ENCODE data around the gene TARBP1. TPM values are rescaled to one million over a fixed set of nuclear protein-coding genes. Genes with fewer than 3 reads are reported as not detected.

Gene TARBP1
- total RNA-seq, 1 donor from 2014 or later, result 17.8 TPM

GRCh38 chr1:234479866-234480265 lies 887 bp upstream of the TARBP1 start:
- Mint-ChIP-seq H3K4me3 (ENCODE audit: unreplicated experiment) (peak overlapping the region; percentile 77), H3K27me3 (ENCODE audit: low read depth, unreplicated experiment) (peaks cover 13% of the 10 kb centered on the region), H3K27ac (ENCODE audit: unreplicated experiment) (no peak overlapping the region), H3K9me3 (ENCODE audit: unreplicated experiment) (no peaks in the 10 kb centered on the region), H3K4me1 (ENCODE audit: low read depth, unreplicated experiment) (peaks cover 5% of the 10 kb centered on the region), H3K36me3 (ENCODE audit: low read depth, unreplicated experiment) (no peaks in the 10 kb centered on the region)
- Histone ChIP-seq H3K4me1 (ENCODE audit: insufficient read depth, low read length) (peaks cover 5% of the 10 kb centered on the region), H3K27me3 (ENCODE audit: insufficient read depth, low read length) (no peaks in the 10 kb centered on the region), H3K9me3 (ENCODE audit: insufficient read depth, low read depth, low read length) (no peaks in the 10 kb centered on the region), H4K20me1 (ENCODE audit: insufficient read depth, low read length) (peaks cover 22% of the 10 kb centered on the region), H3K27ac (ENCODE audit: low read depth, low read length) (no peak overlapping the region), H2AFZ (ENCODE audit: low read depth, low read length) (no peak overlapping the region), H3K4me2 (ENCODE audit: low read length) (no peak overlapping the region), H3K9ac (ENCODE audit: low read length) (no peak overlapping the region), H3K36me3 (ENCODE audit: insufficient read depth, low read length) (no peaks in the 10 kb centered on the region), H3K79me2 (ENCODE audit: insufficient read depth, low read length) (peaks cover 22% of the 10 kb centered on the region), H3K4me3 (ENCODE audit: insufficient read depth, low read depth, low read length) (no peak overlapping the region)
- no peak for TF ChIP-seq EZH2 (IDR thresholded peaks at IDR 0.05; ENCODE audit: insufficient read depth, low read length)
- TF ChIP-seq, protein P1, sequence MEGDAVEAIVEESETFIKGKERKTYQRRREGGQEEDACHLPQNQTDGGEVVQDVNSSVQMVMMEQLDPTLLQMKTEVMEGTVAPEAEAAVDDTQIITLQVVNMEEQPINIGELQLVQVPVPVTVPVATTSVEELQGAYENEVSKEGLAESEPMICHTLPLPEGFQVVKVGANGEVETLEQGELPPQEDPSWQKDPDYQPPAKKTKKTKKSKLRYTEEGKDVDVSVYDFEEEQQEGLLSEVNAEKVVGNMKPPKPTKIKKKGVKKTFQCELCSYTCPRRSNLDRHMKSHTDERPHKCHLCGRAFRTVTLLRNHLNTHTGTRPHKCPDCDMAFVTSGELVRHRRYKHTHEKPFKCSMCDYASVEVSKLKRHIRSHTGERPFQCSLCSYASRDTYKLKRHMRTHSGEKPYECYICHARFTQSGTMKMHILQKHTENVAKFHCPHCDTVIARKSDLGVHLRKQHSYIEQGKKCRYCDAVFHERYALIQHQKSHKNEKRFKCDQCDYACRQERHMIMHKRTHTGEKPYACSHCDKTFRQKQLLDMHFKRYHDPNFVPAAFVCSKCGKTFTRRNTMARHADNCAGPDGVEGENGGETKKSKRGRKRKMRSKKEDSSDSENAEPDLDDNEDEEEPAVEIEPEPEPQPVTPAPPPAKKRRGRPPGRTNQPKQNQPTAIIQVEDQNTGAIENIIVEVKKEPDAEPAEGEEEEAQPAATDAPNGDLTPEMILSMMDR (IDR thresholded peaks at IDR 0.05; ENCODE audit: insufficient read depth, low read depth, low read length), result no peak
- FAIRE-seq (no peak), DNase-seq (ENCODE audit: low read depth) (no peak)

GRCh38 chr1:234479310-234479559 lies 256 bp upstream of the TARBP1 start:
- no peaks in the 10 kb centered on the region for H3K36me3 ChIP-seq (ENCODE audit: insufficient read depth, low read length)
- DNase-seq (ENCODE audit: low read depth) (no peak), FAIRE-seq (no peak)
- H3K9me3 Mint-ChIP-seq (ENCODE audit: unreplicated experiment), result no peaks in the 10 kb centered on the region
- peak overlapping the region; percentile 53 for H3K27ac ChIP-seq (ENCODE audit: low read depth, low read length)
- no peaks in the 10 kb centered on the region for H3K36me3 Mint-ChIP-seq (ENCODE audit: low read depth, unreplicated experiment)
- peaks cover 8% of the 10 kb centered on the region for H3K4me1 Mint-ChIP-seq (ENCODE audit: low read depth, unreplicated experiment)
- H3K9ac ChIP-seq (ENCODE audit: low read length), result peak overlapping the region; percentile 80
- H3K27me3 Mint-ChIP-seq (ENCODE audit: low read depth, unreplicated experiment), result peaks cover 13% of the 10 kb centered on the region
- no peak for TF ChIP-seq EZH2 (IDR thresholded peaks at IDR 0.05; ENCODE audit: insufficient read depth, low read length)
- TF ChIP-seq, protein P1 (IDR thresholded peaks at IDR 0.05; ENCODE audit: insufficient read depth, low read depth, low read length), result no peak
- no peaks in the 10 kb centered on the region for H3K27me3 ChIP-seq (ENCODE audit: insufficient read depth, low read length)
- no peaks in the 10 kb centered on the region for H3K9me3 ChIP-seq (ENCODE audit: insufficient read depth, low read depth, low read length)
- H3K4me2 ChIP-seq (ENCODE audit: low read length), result peak overlapping the region; percentile 99
- peak overlapping the region; percentile 84 for H3K4me3 ChIP-seq (ENCODE audit: insufficient read depth, low read depth, low read length)
- peak overlapping the region; percentile 88 for H2AFZ ChIP-seq (ENCODE audit: low read depth, low read length)
- peaks cover 5% of the 10 kb centered on the region for H3K4me1 ChIP-seq (ENCODE audit: insufficient read depth, low read length)
- peak overlapping the region; percentile 55 for H3K27ac Mint-ChIP-seq (ENCODE audit: unreplicated experiment)
- peaks cover 23% of the 10 kb centered on the region for H3K79me2 ChIP-seq (ENCODE audit: insufficient read depth, low read length)
- peaks cover 22% of the 10 kb centered on the region for H4K20me1 ChIP-seq (ENCODE audit: insufficient read depth, low read length)
- peak overlapping the region; percentile 77 for H3K4me3 Mint-ChIP-seq (ENCODE audit: unreplicated experiment)

DNA sequence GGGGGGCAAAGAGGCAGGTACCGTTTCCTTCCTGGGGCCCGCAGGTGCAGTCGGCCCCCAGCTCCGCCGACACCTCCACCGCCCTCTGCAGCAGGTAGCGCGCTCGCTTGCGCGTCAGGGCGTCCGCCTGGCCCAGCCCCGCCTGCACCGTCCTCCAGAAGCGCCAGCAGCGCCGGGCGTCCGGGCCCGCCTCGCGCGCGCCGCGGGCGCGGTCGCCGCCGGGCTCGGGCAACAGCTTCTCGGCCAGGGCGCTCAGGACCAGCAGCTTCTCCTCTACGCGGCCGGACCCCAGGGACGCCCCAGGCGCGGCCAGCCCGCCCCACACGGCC lies 863 bp downstream of the TARBP1 start:
- H3K4me1 Mint-ChIP-seq (ENCODE audit: low read depth, unreplicated experiment), result peaks cover 8% of the 10 kb centered on the region

More for the DNA sequence above, 863 bp downstream of the TARBP1 start:
- peaks cover 26% of the 10 kb centered on the region for H3K79me2 ChIP-seq (ENCODE audit: insufficient read depth, low read length)
- Mint-ChIP-seq H3K4me3 (ENCODE audit: unreplicated experiment) (peak overlapping the region; percentile 92), H3K27ac (ENCODE audit: unreplicated experiment) (no peak overlapping the region), H3K27me3 (ENCODE audit: low read depth, unreplicated experiment) (peaks cover 8% of the 10 kb centered on the region), H3K9me3 (ENCODE audit: unreplicated experiment) (no peaks in the 10 kb centered on the region), H3K36me3 (ENCODE audit: low read depth, unreplicated experiment) (no peaks in the 10 kb centered on the region)
- no peaks in the 10 kb centered on the region for H3K27me3 ChIP-seq (ENCODE audit: insufficient read depth, low read length)
- H3K4me1 ChIP-seq (ENCODE audit: insufficient read depth, low read length), result peaks cover 5% of the 10 kb centered on the region
- peak overlapping the region; percentile 53 for H3K27ac ChIP-seq (ENCODE audit: low read depth, low read length)
- peak overlapping the region; percentile 84 for H3K4me3 ChIP-seq (ENCODE audit: insufficient read depth, low read depth, low read length)
- peak overlapping the region; percentile 88 for H2AFZ ChIP-seq (ENCODE audit: low read depth, low read length)
- H3K9ac ChIP-seq (ENCODE audit: low read length), result peak overlapping the region; percentile 80
- H3K4me2 ChIP-seq (ENCODE audit: low read length), result peak overlapping the region; percentile 99
- H3K9me3 ChIP-seq (ENCODE audit: insufficient read depth, low read depth, low read length), result no peaks in the 10 kb centered on the region
- DNase-seq (ENCODE audit: low read depth) (peak; percentile 32), FAIRE-seq (no peak)
- no peaks in the 10 kb centered on the region for H3K36me3 ChIP-seq (ENCODE audit: insufficient read depth, low read length)
- peaks cover 22% of the 10 kb centered on the region for H4K20me1 ChIP-seq (ENCODE audit: insufficient read depth, low read length)
- TF ChIP-seq, protein P1 (IDR thresholded peaks at IDR 0.05; ENCODE audit: insufficient read depth, low read depth, low read length), result no peak
- TF ChIP-seq EZH2 (IDR thresholded peaks at IDR 0.05; ENCODE audit: insufficient read depth, low read length), result no peak
